Liver (tissue), 9 donors: ENCODE results near the gene HEG1. TPM values are rescaled to one million over a fixed set of nuclear protein-coding genes. Genes with fewer than 3 reads are reported as not detected.
A peak's percentile ranks its signal among the peaks of the same experiment; 100 is the strongest.

Experiments
- DNase-seq: peaks from one replicate; pipeline ENCODE4 v3.0.0-alpha.2; 2017; ENCODE audit warnings: low spot score
- H3K27ac ChIP-seq, 2 donors: one replicate each; pipeline ENCODE4 v1.7.0; 2013; ENCODE audit warnings: inconsistent platforms in 2 of 2, low read length in 2 of 2, control low read depth in 1 of 2, low read depth in 1 of 2, mild to moderate bottlenecking in 1 of 2
- H3K27me3 ChIP-seq, 4 donors: one replicate each; pipeline versions ENCODE4 v1.6.1 to v1.7.0; 2013; ENCODE audit warnings: low read length in 3 of 4, inconsistent platforms in 1 of 4, mild to moderate bottlenecking in 1 of 4, moderate library complexity in 1 of 4; ENCODE audit not compliant: control insufficient read depth in 4 of 4, insufficient read depth in 4 of 4
- H3K36me3 ChIP-seq, 4 donors: one replicate each; pipeline versions ENCODE4 v1.6.1 to v1.7.0; 2013; ENCODE audit warnings: low read length in 3 of 4, mild to moderate bottlenecking in 3 of 4, low read depth in 1 of 4, moderate library complexity in 1 of 4; ENCODE audit not compliant: control insufficient read depth in 4 of 4, insufficient read depth in 3 of 4
- H3K4me1 ChIP-seq, 4 donors: one replicate each; pipeline versions ENCODE4 v1.6.1 to v1.7.0; 2013; ENCODE audit warnings: low read length in 3 of 4, mild to moderate bottlenecking in 3 of 4, moderate library complexity in 1 of 4; ENCODE audit not compliant: control insufficient read depth in 4 of 4, insufficient read depth in 4 of 4
- H3K4me3 ChIP-seq, 3 donors: one replicate each; pipeline versions ENCODE4 v1.6.1 to v1.7.0; 2013; ENCODE audit warnings: low read length in 3 of 3, control low read depth in 1 of 3, low read depth in 1 of 3, mild to moderate bottlenecking in 1 of 3
- H3K9ac ChIP-seq, 2 donors: one replicate each; pipeline ENCODE4 v1.7.0; 2013; ENCODE audit warnings: low read length in 2 of 2, mild to moderate bottlenecking in 2 of 2, moderate library complexity in 2 of 2, control low read depth in 1 of 2, low read depth in 1 of 2
- H3K9me3 ChIP-seq, 4 donors: one replicate each; pipeline versions ENCODE4 v1.6.1 to v1.7.0; 2013; ENCODE audit warnings: low read length in 3 of 4; ENCODE audit not compliant: control insufficient read depth in 4 of 4
- EGR1 ChIP-seq, 2 donors: IDR thresholded peaks; 2 replicates each; pipeline ENCODE4 v1.6.1; 2016 to 2018; ENCODE audit warnings: antibody characterized with exemption in 2 of 2, low read depth in 2 of 2
- FOXA1 ChIP-seq: IDR thresholded peaks from 2 replicates; pipeline ENCODE4 v1.6.1; 2016; ENCODE audit warnings: antibody characterized with exemption
- FOXA2 ChIP-seq: IDR thresholded peaks from 2 replicates; pipeline ENCODE4 v1.6.1; 2016; ENCODE audit warnings: antibody characterized with exemption
- HNF4A ChIP-seq, 2 donors: conservative IDR thresholded peaks; 2 replicates each; pipeline ENCODE4 v1.6.1; 2016; ENCODE audit warnings: antibody characterized with exemption in 2 of 2, mild to moderate bottlenecking in 2 of 2
- HNF4G ChIP-seq: IDR thresholded peaks from 2 replicates; pipeline ENCODE4 v1.6.1; 2016; ENCODE audit warnings: antibody characterized with exemption
- JUND ChIP-seq, 2 donors: IDR thresholded peaks; 2 replicates each; pipeline ENCODE4 v1.6.1; 2016; ENCODE audit warnings: antibody characterized with exemption in 2 of 2
- NR2F2 ChIP-seq: IDR thresholded peaks from 2 replicates; pipeline ENCODE4 v1.6.1; 2016; ENCODE audit warnings: antibody characterized with exemption
- RAD21 ChIP-seq, 2 donors: IDR thresholded peaks; 2 replicates each; pipeline ENCODE4 v1.6.1; 2016; ENCODE audit warnings: antibody characterized with exemption in 2 of 2, mild to moderate bottlenecking in 2 of 2
- RXRA ChIP-seq, 2 donors: IDR thresholded peaks; 2 replicates each; pipeline ENCODE4 v1.6.1; 2017 to 2018; ENCODE audit warnings: antibody characterized with exemption in 2 of 2, mild to moderate bottlenecking in 1 of 2
- TAF1 ChIP-seq: conservative IDR thresholded peaks from 2 replicates; pipeline ENCODE4 v1.6.1; 2016; ENCODE audit warnings: antibody characterized with exemption, mild to moderate bottlenecking
- YY1 ChIP-seq: IDR thresholded peaks from 2 replicates; pipeline ENCODE4 v1.6.1; 2016; ENCODE audit warnings: antibody characterized with exemption, mild to moderate bottlenecking
- WGBS: extraction: QIAGEN DNeasy Blood & Tissue Kit; methylation state at CpG from one replicate; pipeline ENCODE4 v1.1.7; 2013; 5-methylcytosine and 5-hydroxymethylcytosine counted together
- polyA plus RNA-seq, 2 donors: library from polyadenylated mRNA; stranded (reverse) in 1 of 2; unstranded in 1 of 2; fragments of 200-250 nt in 1 of 2; fragments of >200 nt in 1 of 2; fragmentation: Nextera tagmentation in 1 of 2; extraction: Ambion mirVana in 1 of 2; gene quantifications; one replicate each; pipeline versions ENCODE4 v1.2.1 to v1.2.3, GENCODE V29; 2013 to 2015
- total RNA-seq, 2 donors: library from RNA; depleted of rRNA; stranded (reverse); fragments of >200 nt; gene quantifications; one replicate each; pipeline ENCODE4 v1.2.3, GENCODE V29; 2014
- TF ChIP-seq, protein P1 (sequence below): IDR thresholded peaks from 2 replicates; pipeline ENCODE4 v1.6.1; 2016; ENCODE audit warnings: antibody characterized with exemption
- TF ChIP-seq, protein P2 (sequence below): fragments of 150-350 bp; IDR thresholded peaks from 2 replicates; pipeline ENCODE4 v1.5.1; 2017; ENCODE audit warnings: improper control_type of control experiment, low read depth, low read length; ENCODE audit not compliant: missing input control
- TF ChIP-seq, protein P3 (sequence below): IDR thresholded peaks from 2 replicates; pipeline ENCODE4 v1.6.1; 2016; ENCODE audit warnings: antibody characterized with exemption
- donor health status: healthy.
- donor health status: healthy.
- donor health status: healthy.
- donor health status: healthy.
- donor health status: healthy.

HEG1 gene
- total and polyA plus RNA-seq, 4 donors = 1.4 to 16.0 (median 5.3) TPM

DNA sequence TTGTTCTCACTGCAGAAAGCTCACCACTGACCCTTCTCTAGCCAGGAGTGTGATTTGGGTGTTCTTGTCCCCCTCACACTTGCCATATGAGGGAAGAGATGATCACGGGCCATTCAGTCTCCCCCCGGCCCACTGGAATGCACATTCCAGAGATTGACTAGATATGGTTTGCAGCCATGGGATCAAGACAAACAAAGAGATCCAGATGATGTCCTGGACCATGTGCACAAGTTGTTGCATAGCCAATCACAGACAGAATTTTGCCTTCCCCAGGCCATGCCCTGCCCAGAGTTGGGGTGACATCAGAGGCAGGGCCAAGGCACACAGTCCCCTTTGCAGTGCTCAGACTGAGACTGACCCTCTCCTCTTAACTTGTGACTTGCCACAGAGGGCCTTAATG lies 136.0 kb downstream of the HEG1 start:
- no peak overlapping the region for H3K27ac ChIP-seq
- no peak overlapping the region for H3K4me3 ChIP-seq
- H3K36me3 ChIP-seq = no peaks in the 10 kb centered on the region
- peaks cover 0 to 8% (median 0%) of the 10 kb centered on the region in 4 donors for H3K4me1 ChIP-seq
- H3K27me3 ChIP-seq = no peaks in the 10 kb centered on the region
- DNase-seq = no peak
- no peak for TF ChIP-seq HNF4A (conservative IDR thresholded peaks at IDR 0.05)
- no peak for TF ChIP-seq TAF1
- TF ChIP-seq, protein P1, sequence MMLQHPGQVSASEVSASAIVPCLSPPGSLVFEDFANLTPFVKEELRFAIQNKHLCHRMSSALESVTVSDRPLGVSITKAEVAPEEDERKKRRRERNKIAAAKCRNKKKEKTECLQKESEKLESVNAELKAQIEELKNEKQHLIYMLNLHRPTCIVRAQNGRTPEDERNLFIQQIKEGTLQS = no peak
- TF ChIP-seq FOXA1 = no peak
- no peak for TF ChIP-seq YY1
- TF ChIP-seq, protein P2, sequence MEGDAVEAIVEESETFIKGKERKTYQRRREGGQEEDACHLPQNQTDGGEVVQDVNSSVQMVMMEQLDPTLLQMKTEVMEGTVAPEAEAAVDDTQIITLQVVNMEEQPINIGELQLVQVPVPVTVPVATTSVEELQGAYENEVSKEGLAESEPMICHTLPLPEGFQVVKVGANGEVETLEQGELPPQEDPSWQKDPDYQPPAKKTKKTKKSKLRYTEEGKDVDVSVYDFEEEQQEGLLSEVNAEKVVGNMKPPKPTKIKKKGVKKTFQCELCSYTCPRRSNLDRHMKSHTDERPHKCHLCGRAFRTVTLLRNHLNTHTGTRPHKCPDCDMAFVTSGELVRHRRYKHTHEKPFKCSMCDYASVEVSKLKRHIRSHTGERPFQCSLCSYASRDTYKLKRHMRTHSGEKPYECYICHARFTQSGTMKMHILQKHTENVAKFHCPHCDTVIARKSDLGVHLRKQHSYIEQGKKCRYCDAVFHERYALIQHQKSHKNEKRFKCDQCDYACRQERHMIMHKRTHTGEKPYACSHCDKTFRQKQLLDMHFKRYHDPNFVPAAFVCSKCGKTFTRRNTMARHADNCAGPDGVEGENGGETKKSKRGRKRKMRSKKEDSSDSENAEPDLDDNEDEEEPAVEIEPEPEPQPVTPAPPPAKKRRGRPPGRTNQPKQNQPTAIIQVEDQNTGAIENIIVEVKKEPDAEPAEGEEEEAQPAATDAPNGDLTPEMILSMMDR = no peak
- TF ChIP-seq EGR1 (IDR thresholded peaks at IDR 0.05; ENCODE audit: low read depth in 2 of 2) = no peak
- no peak for TF ChIP-seq RAD21 (IDR thresholded peaks at IDR 0.05)
- no peak for TF ChIP-seq JUND (IDR thresholded peaks at IDR 0.05)
- no peak for TF ChIP-seq NR2F2
- no peak for TF ChIP-seq HNF4G
- TF ChIP-seq, protein P3, sequence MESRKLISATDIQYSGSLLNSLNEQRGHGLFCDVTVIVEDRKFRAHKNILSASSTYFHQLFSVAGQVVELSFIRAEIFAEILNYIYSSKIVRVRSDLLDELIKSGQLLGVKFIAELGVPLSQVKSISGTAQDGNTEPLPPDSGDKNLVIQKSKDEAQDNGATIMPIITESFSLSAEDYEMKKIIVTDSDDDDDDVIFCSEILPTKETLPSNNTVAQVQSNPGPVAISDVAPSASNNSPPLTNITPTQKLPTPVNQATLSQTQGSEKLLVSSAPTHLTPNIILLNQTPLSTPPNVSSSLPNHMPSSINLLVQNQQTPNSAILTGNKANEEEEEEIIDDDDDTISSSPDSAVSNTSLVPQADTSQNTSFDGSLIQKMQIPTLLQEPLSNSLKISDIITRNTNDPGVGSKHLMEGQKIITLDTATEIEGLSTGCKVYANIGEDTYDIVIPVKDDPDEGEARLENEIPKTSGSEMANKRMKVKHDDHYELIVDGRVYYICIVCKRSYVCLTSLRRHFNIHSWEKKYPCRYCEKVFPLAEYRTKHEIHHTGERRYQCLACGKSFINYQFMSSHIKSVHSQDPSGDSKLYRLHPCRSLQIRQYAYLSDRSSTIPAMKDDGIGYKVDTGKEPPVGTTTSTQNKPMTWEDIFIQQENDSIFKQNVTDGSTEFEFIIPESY = no peak
- no peak for TF ChIP-seq FOXA2
- TF ChIP-seq RXRA (IDR thresholded peaks at IDR 0.05) = no peak
- 75% methylated on average over 2 of the region's 2 CpGs for WGBS
- no peak overlapping the region for H3K9ac ChIP-seq
- no peaks in the 10 kb centered on the region for H3K9me3 ChIP-seq

DNA sequence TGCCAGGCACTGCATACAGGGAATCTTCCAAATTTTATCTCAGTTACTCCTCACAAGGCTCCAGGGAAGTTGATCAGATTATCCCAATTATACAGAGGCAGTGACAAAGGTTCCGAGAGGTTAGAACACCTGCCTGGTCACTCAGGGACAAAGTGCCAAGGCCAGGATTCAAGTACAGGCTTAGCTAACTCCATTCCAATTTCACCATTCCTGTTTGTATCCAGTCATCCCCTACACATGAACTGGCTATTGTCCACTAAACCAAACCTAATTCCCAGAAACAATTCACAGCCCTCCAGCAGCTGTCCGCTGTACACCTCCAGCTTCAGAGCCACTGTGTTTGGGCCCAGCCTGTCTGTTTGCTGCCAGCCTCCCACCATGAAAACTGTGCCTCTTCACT lies 137.3 kb downstream of the HEG1 start:
- Histone ChIP-seq H3K27me3 (no peaks in the 10 kb centered on the region), H3K9me3 (no peaks in the 10 kb centered on the region)
- 83% methylated on average over 2 of the region's 2 CpGs for WGBS

More for the DNA sequence above, 137.3 kb downstream of the HEG1 start:
- Histone ChIP-seq H3K36me3 (no peaks in the 10 kb centered on the region), H3K9ac (no peak overlapping the region), H3K4me3 (no peak overlapping the region), H3K27ac (no peak overlapping the region), H3K4me1 (peaks cover 0 to 7% (median 0%) of the 10 kb centered on the region in 4 donors)
- no peak for DNase-seq
- TF ChIP-seq, protein P3 = no peak
- peak; percentile 34 to 64 for TF ChIP-seq HNF4A (conservative IDR thresholded peaks at IDR 0.05)
- TF ChIP-seq RXRA (IDR thresholded peaks at IDR 0.05) = peak in 1 of 2 donors; percentile 7
